ENCODE results near the gene GFOD1.
A peak's percentile ranks its signal among the peaks of the same experiment; 100 is the strongest.
"Not testable (repeated sequence)": the region's sequence is repeated elsewhere in the genome, so short reads cannot be mapped to it uniquely, and the experiment has no call there.

The GFOD1 gene

GRCh38 chr6:13511913-13512717, 24.7 kb upstream of the GFOD1 start:
- no peak overlapping the region for H3K4me3 ChIP-seq (ENCODE audit: control insufficient read depth, low read depth, low read length)
- no peak for TF ChIP-seq CTCF (conservative IDR thresholded peaks at IDR 0.05; ENCODE audit: control insufficient read depth, insufficient read depth, low read depth, low read length)
- peak; percentile 11 for DNase-seq (ENCODE audit: low read depth)

GRCh38 chr6:13511141-13511571, 23.8 kb upstream of the GFOD1 start:
- not testable (repeated sequence) for DNase-seq (ENCODE audit: low read depth); H3K4me3 ChIP-seq (ENCODE audit: control insufficient read depth, low read depth, low read length)

GRCh38 chr6:13510433-13510832, 23.0 kb upstream of the GFOD1 start:
- DNase-seq (ENCODE audit: low read depth); H3K4me3 ChIP-seq (ENCODE audit: control insufficient read depth, low read depth, low read length): not testable (repeated sequence)

GRCh38 chr6:13508711-13509705, 21.6 kb upstream of the GFOD1 start:
- TF ChIP-seq CTCF (conservative IDR thresholded peaks at IDR 0.05; ENCODE audit: control insufficient read depth, insufficient read depth, low read depth, low read length): no peak
- peak; percentile 89 for DNase-seq (ENCODE audit: low read depth)
- H3K4me3 ChIP-seq (ENCODE audit: control insufficient read depth, low read depth, low read length): no peak overlapping the region

GRCh38 chr6:13507306-13507860, 20.0 kb upstream of the GFOD1 start:
- no peak overlapping the region for H3K4me3 ChIP-seq (ENCODE audit: control insufficient read depth, low read depth, low read length)
- DNase-seq (ENCODE audit: low read depth): no peak
- TF ChIP-seq CTCF (conservative IDR thresholded peaks at IDR 0.05; ENCODE audit: control insufficient read depth, insufficient read depth, low read depth, low read length): no peak

GRCh38 chr6:13505345-13505734, 17.9 kb upstream of the GFOD1 start:
- no peak for DNase-seq (ENCODE audit: low read depth)

More at GRCh38 chr6:13505345-13505734, 17.9 kb upstream of the GFOD1 start:
- no peak overlapping the region for H3K4me3 ChIP-seq (ENCODE audit: control insufficient read depth, low read depth, low read length)
- no peak for TF ChIP-seq CTCF (conservative IDR thresholded peaks at IDR 0.05; ENCODE audit: control insufficient read depth, insufficient read depth, low read depth, low read length)

Measured in fibroblast of mammary gland (primary cell).